Fibroblast of mammary gland (primary cell): ENCODE data around the gene ARID1B.

ENCODE experiments used
- DNase-seq: peaks from one replicate; pipeline ENCODE4 v3.0.0-alpha.2; 2010; ENCODE audit warnings: low read depth
- H3K4me3 ChIP-seq: 2 replicates; pipeline ENCODE4 v1.5.1; 2011; ENCODE audit warnings: low read depth, mild to moderate bottlenecking, low read length, moderate library complexity; ENCODE audit not compliant: control insufficient read depth
- CTCF ChIP-seq: conservative IDR thresholded peaks from 2 replicates; pipeline ENCODE4 v1.5.1; 2011; ENCODE audit warnings: low read depth, low read length, inconsistent platforms; ENCODE audit not compliant: control insufficient read depth, insufficient read depth

The ARID1B gene

GRCh38 chr6:157025437-157025836 lies 248.3 kb downstream of the ARID1B start:
- H3K4me3 ChIP-seq = no peak overlapping the region
- peak; percentile 64 for DNase-seq
- TF ChIP-seq CTCF = no peak

GRCh38 chr6:157029980-157030690 lies 253.0 kb downstream of the ARID1B start:
- peak; percentile 26 for DNase-seq
- TF ChIP-seq CTCF = no peak
- no peak overlapping the region for H3K4me3 ChIP-seq

GRCh38 chr6:157030755-157031154 lies 253.6 kb downstream of the ARID1B start:
- no peak for TF ChIP-seq CTCF
- no peak for DNase-seq
- H3K4me3 ChIP-seq = no peak overlapping the region

GRCh38 chr6:157032923-157033322 lies 255.7 kb downstream of the ARID1B start:
- peak overlapping the region; percentile 58 for H3K4me3 ChIP-seq
- DNase-seq = no peak
- TF ChIP-seq CTCF = no peak

GRCh38 chr6:157033428-157034140 lies 256.4 kb downstream of the ARID1B start:
- no peak for TF ChIP-seq CTCF
- H3K4me3 ChIP-seq = peak overlapping the region; percentile 58
- peak; percentile 31 for DNase-seq

GRCh38 chr6:157034436-157035230 lies 257.5 kb downstream of the ARID1B start:
- peak; percentile 76 for DNase-seq
- no peak overlapping the region for H3K4me3 ChIP-seq
- TF ChIP-seq CTCF = peak; percentile 79
